Lung (tissue), 12 donors: ENCODE measurements around the gene PLIN4. TPM values are rescaled to one million over a fixed set of nuclear protein-coding genes. Genes with fewer than 3 reads are reported as not detected.
A peak's percentile ranks its signal among the peaks of the same experiment; 100 is the strongest.

Experiments
- ATAC-seq: fragments of 200-7000 bp; cut with Tn5 transposase; one replicate; pipeline ENCODE4 v1.9.1; 2020; ENCODE audit warnings: moderate number of reproducible peaks; ENCODE audit not compliant: insufficient read depth, low FRiP score
- DNase-seq, 3 donors: peaks; one replicate each; pipeline ENCODE4 v3.0.0-alpha.2; 2013 to 2017
- H3K27ac ChIP-seq, 2 donors: one replicate each; pipeline ENCODE4 v1.5.1; 2013; ENCODE audit warnings: mild to moderate bottlenecking in 2 of 2, moderate library complexity in 2 of 2, control low read depth in 1 of 2, inconsistent platforms in 1 of 2, low read depth in 1 of 2, low read length in 1 of 2
- H3K27me3 ChIP-seq, 3 donors: one replicate each; pipeline ENCODE4 v1.5.1; 2013; ENCODE audit warnings: low read length in 2 of 3; ENCODE audit not compliant: control insufficient read depth in 3 of 3, insufficient read depth in 3 of 3
- H3K36me3 ChIP-seq, 4 donors: one replicate each; pipeline ENCODE4 v1.5.1; 2013; ENCODE audit warnings: low read length in 4 of 4, mild to moderate bottlenecking in 1 of 4, moderate library complexity in 1 of 4; ENCODE audit not compliant: control insufficient read depth in 4 of 4, insufficient read depth in 4 of 4
- H3K4me1 ChIP-seq, 5 donors: one replicate each; pipeline ENCODE4 v1.5.1; 2013; ENCODE audit warnings: low read length in 5 of 5, mild to moderate bottlenecking in 2 of 5, moderate library complexity in 1 of 5; ENCODE audit not compliant: control insufficient read depth in 5 of 5, insufficient read depth in 5 of 5
- H3K4me3 ChIP-seq: one replicate; pipeline ENCODE4 v1.5.1; 2013; ENCODE audit warnings: mild to moderate bottlenecking, control low read depth, moderate library complexity
- H3K9ac ChIP-seq, 2 donors: one replicate each; pipeline ENCODE4 v1.5.1; 2013; ENCODE audit warnings: low read length in 2 of 2, control low read depth in 1 of 2; ENCODE audit not compliant: insufficient read depth in 1 of 2
- H3K9me3 ChIP-seq, 4 donors: one replicate each; pipeline ENCODE4 v1.5.1; 2013; ENCODE audit warnings: low read length in 3 of 4, mild to moderate bottlenecking in 1 of 4, moderate library complexity in 1 of 4; ENCODE audit not compliant: control insufficient read depth in 4 of 4, insufficient read depth in 3 of 4
- WGBS, 2 donors: extraction: QIAGEN DNeasy Blood & Tissue Kit; methylation state at CpG; one replicate each; pipeline ENCODE4 v1.1.7; 2013; 5-methylcytosine and 5-hydroxymethylcytosine counted together
- polyA plus RNA-seq, 2 donors: library from polyadenylated mRNA; stranded (reverse); fragments of 200-250 nt; gene quantifications; one replicate each; pipeline ENCODE4 v1.2.1, GENCODE V29; 2013
- total RNA-seq, 2 donors: library from RNA; depleted of rRNA in 1 of 2; stranded (reverse); fragments of >200 nt in 1 of 2; gene quantifications; one replicate each; pipeline ENCODE4 v1.2.1, GENCODE V29; 2014 to 2021
- TF ChIP-seq, protein P1 (sequence below): IDR thresholded peaks from 2 replicates; pipeline ENCODE4 v1.5.1; 2012; ENCODE audit warnings: mild to moderate bottlenecking; ENCODE audit errors: control extremely low read depth, extremely low read depth
- donor health status: control.
- donor health status: control.
- donor health status: Bipolar disorder and iron deficiency.
- donor health status: healthy.
- donor health status: DM: yes; HTN: yes; CAD: no.

Gene PLIN4
- total and polyA plus RNA-seq, 4 donors: 0.85 to 5.0 (median 3.8) TPM

DNA sequence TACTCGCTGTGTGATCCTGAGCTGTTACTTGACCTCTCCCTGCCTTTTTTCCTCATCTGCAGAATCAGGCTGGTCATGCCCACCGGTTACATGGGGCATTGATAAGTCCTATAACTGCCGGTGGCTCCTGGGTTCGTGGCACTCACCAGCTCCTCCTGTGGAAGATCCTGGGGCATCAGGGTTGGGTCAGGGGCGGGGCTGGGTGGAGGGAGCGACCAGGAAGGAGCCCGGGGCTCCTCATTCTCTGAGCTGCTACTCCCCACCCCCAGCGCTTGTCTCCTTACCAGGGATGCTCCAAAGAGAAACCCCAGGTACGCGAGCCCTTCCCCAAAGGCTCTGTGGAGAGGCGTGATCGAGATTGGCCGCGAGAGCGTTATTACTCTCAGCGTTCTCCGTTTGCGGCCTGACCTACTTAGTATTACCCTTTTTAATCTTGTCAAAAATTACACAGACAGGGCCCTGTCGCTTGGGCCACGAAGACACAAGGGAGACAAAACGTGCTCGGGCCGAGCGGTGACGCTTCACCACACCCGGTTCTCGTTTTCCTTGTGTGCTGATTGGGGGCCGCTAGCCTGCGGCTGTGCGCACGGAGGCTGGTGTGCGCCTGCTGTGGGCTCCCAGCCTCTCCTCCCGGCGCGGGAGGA is 35.4 kb downstream of the PLIN4 start:
- 94 to 95% methylated on average over 35 of the region's 35 CpGs for WGBS, 2 donors
- Histone ChIP-seq H3K4me1 (no peaks in the 10 kb centered on the region), H3K27me3 (no peaks in the 10 kb centered on the region), H3K4me3 (no peak overlapping the region), H3K9me3 (no peaks in the 10 kb centered on the region), H3K27ac (no peak overlapping the region), H3K36me3 (peaks cover 0 to 32% (median 6%) of the 10 kb centered on the region in 4 donors), H3K9ac (no peak overlapping the region)
- no peak for DNase-seq
- ATAC-seq: no peak
- TF ChIP-seq, protein P1, sequence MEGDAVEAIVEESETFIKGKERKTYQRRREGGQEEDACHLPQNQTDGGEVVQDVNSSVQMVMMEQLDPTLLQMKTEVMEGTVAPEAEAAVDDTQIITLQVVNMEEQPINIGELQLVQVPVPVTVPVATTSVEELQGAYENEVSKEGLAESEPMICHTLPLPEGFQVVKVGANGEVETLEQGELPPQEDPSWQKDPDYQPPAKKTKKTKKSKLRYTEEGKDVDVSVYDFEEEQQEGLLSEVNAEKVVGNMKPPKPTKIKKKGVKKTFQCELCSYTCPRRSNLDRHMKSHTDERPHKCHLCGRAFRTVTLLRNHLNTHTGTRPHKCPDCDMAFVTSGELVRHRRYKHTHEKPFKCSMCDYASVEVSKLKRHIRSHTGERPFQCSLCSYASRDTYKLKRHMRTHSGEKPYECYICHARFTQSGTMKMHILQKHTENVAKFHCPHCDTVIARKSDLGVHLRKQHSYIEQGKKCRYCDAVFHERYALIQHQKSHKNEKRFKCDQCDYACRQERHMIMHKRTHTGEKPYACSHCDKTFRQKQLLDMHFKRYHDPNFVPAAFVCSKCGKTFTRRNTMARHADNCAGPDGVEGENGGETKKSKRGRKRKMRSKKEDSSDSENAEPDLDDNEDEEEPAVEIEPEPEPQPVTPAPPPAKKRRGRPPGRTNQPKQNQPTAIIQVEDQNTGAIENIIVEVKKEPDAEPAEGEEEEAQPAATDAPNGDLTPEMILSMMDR: no peak

DNA sequence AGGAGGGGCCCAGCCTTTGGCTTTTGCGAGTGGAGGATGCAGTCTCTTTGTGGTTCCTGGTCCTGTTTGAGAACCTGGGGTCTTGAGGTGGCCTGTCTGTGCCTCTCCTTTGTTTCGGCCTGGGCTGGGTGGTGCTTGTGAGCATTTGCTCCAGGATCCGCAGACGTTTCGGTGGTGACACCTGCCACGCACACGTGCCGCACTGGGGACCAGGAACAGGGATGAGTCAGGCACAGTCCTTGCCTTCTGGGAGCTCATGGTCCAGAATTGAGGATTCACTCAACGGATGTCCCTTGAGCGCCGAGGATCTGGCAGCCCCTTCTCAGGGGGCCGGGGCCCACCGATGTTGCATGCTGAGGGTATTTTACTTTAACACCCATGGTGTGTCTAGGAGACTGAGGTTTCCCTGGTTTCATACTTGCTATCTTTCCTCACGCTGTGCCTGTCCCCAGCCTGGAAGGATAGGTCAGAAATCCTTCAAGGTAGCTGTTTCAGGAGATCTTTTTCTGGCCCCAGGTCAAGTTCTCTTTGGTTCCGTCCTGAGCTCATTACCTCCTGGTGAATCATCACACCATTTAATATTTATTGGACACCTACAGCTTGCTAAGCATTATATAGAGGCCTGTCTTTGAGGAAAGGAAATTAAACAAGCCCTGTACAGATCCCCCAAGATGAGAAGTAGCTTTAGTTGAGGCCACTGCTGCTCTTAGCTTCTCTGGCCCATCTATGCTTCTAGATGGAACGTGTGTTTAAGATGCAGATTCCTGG is 41.1 kb downstream of the PLIN4 start:
- Histone ChIP-seq H3K27me3 (no peaks in the 10 kb centered on the region), H3K4me3 (no peak overlapping the region), H3K27ac (no peak overlapping the region), H3K9ac (no peak overlapping the region), H3K4me1 (peaks cover 0 to 17% (median 8%) of the 10 kb centered on the region in 5 donors), H3K9me3 (no peaks in the 10 kb centered on the region), H3K36me3 (peaks cover 0 to 20% (median 7%) of the 10 kb centered on the region in 4 donors)
- WGBS, 2 donors: 87 to 91% methylated on average over 16 of the region's 16 CpGs
- ATAC-seq: no peak
- TF ChIP-seq, protein P1: no peak
- no peak for DNase-seq

DNA sequence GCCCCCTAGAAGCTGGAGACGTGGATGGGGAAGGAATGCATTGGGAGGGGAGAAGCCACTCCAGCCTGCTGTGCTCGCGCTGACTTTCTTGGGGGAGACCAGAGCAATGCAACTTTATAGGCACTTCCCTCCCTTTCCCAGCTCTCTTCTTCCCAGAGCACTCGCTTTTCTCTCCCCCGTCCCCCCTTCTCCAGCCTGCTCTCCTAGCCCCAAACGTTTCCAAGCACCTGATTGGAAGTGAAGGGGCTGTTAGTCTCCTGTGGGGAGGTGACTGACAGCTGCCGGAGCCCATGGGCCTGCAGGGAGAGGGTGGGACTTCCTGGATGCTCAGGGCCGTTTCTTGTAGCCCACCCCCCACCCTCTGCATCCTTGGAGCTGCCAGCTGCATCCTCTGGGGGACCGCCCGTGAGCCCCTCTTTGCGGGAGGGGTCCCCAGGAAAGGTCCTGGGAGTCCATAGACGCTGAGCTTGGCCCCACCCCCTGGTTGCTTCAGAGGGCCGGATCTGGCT is 43.7 kb downstream of the PLIN4 start:
- Histone ChIP-seq H3K4me3 (no peak overlapping the region), H3K9ac (no peak overlapping the region), H3K27ac (no peak overlapping the region), H3K9me3 (no peaks in the 10 kb centered on the region), H3K27me3 (no peaks in the 10 kb centered on the region), H3K4me1 (peaks cover 0 to 17% (median 8%) of the 10 kb centered on the region in 5 donors), H3K36me3 (peaks cover 0 to 16% (median 7%) of the 10 kb centered on the region in 4 donors)
- DNase-seq (peak; percentile 54 to 66 (median 62)), ATAC-seq (no peak)
- 12 to 29% methylated on average over 13 of the region's 13 CpGs for WGBS, 2 donors
- TF ChIP-seq, protein P1: no peak
